Mesothelial cell of epicardium (in vitro differentiated cells): ENCODE measurements around the gene EPB41. TPM values are rescaled to one million over a fixed set of nuclear protein-coding genes. Genes with fewer than 3 reads are reported as not detected.

ENCODE experiments used
- DNase-seq, 2 experiments: peaks; one replicate each; pipeline ENCODE4 v3.0.0; 2021; ENCODE audit warnings: low spot score in 2 of 2; ENCODE audit not compliant: unreplicated experiment in 2 of 2
- H3K27ac Mint-ChIP-seq: 2 replicates; pipeline ENCODE4 v1.8.0; 2021; ENCODE audit warnings: mixed read lengths
- H3K27me3 Mint-ChIP-seq: 2 replicates; pipeline ENCODE4 v1.8.0; 2021; ENCODE audit warnings: low read depth, mixed read lengths
- H3K36me3 Mint-ChIP-seq: 2 replicates; pipeline ENCODE4 v1.8.0; 2021; ENCODE audit warnings: mixed read lengths
- H3K4me1 Mint-ChIP-seq: 2 replicates; pipeline ENCODE4 v1.8.0; 2021; ENCODE audit warnings: mixed read lengths
- H3K4me3 Mint-ChIP-seq: 2 replicates; pipeline ENCODE4 v1.8.0; 2021; ENCODE audit warnings: mild to moderate bottlenecking, moderate library complexity, mixed read lengths
- H3K9me3 Mint-ChIP-seq: 2 replicates; pipeline ENCODE4 v1.8.0; 2021; ENCODE audit warnings: mixed read lengths
- total RNA-seq: library from RNA; stranded (reverse); gene quantifications from 3 replicates; pipeline ENCODE4 v1.2.1, GENCODE V29; 2021
- TF ChIP-seq, protein P1 (sequence below): fragments of 200-600 bp; sonication (generic); IDR thresholded peaks from one replicate; pipeline ENCODE4 v1.5.0; 2021; ENCODE audit warnings: antibody characterized with exemption; ENCODE audit not compliant: unreplicated experiment

The EPB41 gene
- total RNA-seq, 1 donor from 2014 or later = 61.5 TPM

DNA sequence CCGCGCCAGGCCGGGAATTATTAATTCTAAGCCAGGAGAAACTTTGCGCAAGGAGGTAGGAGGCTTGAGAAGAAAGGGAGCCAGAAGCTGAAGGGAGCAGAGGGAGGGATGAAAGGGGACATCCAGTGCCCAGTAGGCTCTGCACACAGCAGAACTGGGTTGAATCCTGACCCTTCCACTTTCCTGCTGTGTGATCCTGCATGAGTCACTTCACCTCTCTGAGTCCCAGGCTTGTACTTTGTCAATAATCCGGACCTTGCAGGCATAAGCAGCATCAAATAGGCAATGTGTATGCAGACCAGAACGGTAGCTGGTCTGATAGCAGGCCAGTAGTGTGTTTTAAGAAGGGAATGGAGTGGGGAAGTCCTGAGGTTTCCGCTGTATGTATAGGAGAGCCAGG lies 25.5 kb upstream of the EPB41 start:
- H3K4me3 Mint-ChIP-seq = no peak overlapping the region
- no peak overlapping the region for H3K27ac Mint-ChIP-seq
- no peak for DNase-seq
- H3K9me3 Mint-ChIP-seq = no peaks in the 10 kb centered on the region
- peaks cover 28% of the 10 kb centered on the region for H3K4me1 Mint-ChIP-seq
- TF ChIP-seq, protein P1, sequence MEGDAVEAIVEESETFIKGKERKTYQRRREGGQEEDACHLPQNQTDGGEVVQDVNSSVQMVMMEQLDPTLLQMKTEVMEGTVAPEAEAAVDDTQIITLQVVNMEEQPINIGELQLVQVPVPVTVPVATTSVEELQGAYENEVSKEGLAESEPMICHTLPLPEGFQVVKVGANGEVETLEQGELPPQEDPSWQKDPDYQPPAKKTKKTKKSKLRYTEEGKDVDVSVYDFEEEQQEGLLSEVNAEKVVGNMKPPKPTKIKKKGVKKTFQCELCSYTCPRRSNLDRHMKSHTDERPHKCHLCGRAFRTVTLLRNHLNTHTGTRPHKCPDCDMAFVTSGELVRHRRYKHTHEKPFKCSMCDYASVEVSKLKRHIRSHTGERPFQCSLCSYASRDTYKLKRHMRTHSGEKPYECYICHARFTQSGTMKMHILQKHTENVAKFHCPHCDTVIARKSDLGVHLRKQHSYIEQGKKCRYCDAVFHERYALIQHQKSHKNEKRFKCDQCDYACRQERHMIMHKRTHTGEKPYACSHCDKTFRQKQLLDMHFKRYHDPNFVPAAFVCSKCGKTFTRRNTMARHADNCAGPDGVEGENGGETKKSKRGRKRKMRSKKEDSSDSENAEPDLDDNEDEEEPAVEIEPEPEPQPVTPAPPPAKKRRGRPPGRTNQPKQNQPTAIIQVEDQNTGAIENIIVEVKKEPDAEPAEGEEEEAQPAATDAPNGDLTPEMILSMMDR = no peak
- no peaks in the 10 kb centered on the region for H3K27me3 Mint-ChIP-seq
- no peaks in the 10 kb centered on the region for H3K36me3 Mint-ChIP-seq

DNA sequence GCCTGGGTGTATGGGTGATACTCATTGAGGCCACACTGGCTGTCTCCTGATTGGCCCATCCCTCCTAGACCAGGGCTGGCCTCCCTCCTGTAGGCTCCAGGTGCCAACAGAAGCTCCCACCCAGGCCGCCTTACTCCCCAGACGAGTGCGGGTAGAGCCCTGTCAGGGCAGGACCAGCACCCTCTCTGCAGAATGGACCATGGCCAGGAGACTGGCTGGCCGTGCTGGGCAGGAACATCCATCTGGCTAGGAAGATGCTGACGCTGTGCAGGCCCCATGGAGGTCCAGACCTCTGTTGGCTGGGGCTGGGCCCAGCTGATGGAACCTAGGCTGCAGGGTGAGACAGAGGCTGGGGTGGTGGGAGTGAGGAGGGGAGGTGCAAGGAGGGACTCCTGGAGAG lies 25.0 kb upstream of the EPB41 start:
- Mint-ChIP-seq H3K27ac (no peak overlapping the region), H3K36me3 (no peaks in the 10 kb centered on the region), H3K27me3 (no peaks in the 10 kb centered on the region), H3K9me3 (no peaks in the 10 kb centered on the region), H3K4me1 (peaks cover 23% of the 10 kb centered on the region), H3K4me3 (no peak overlapping the region)
- TF ChIP-seq, protein P1 = no peak
- no peak for DNase-seq

DNA sequence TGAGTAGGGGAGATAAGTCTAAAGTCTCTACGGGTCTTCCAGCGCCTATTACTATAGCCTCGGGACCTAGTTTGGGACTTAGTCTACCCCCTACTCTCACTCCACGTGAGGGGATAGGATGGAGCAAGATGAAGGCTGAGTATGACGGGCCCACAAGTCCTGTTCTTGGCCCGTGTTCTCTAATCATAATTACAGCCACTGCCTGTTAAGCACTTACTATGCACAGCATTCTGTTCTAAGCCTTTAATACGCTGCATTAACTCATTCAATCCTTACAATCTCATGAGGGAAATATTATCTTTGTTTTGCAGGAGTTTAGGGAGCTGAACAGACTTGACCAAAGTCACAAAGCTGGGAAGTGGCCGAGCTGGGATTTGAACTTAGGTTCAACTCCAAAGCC lies 23.9 kb upstream of the EPB41 start:
- no peak overlapping the region for H3K27ac Mint-ChIP-seq
- no peaks in the 10 kb centered on the region for H3K27me3 Mint-ChIP-seq
- DNase-seq = no peak
- no peaks in the 10 kb centered on the region for H3K36me3 Mint-ChIP-seq
- TF ChIP-seq, protein P1 = no peak
- peaks cover 14% of the 10 kb centered on the region for H3K4me1 Mint-ChIP-seq
- H3K9me3 Mint-ChIP-seq = no peaks in the 10 kb centered on the region
- no peak overlapping the region for H3K4me3 Mint-ChIP-seq

DNA sequence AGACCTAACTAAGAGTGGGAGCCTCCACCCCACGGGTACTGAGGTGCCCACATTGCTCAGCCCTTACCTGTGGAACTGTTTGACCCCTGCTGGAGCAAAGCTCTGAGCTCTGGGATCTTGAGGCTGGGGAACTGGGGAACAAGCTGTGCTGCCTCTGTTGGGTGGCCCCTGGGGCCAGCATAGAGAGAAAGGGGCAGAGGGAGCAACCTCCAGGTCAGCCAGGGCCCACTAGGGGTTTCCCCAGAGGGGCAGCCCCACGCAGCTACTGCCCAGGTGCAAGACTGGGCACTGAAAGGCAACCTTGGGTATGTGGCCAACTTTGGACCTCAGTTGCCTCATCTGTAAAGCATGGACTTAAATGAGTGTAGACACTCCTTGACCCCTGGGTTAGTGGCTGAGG lies 23.5 kb upstream of the EPB41 start:
- H3K4me3 Mint-ChIP-seq = no peak overlapping the region
- peaks cover 13% of the 10 kb centered on the region for H3K4me1 Mint-ChIP-seq

DNA sequence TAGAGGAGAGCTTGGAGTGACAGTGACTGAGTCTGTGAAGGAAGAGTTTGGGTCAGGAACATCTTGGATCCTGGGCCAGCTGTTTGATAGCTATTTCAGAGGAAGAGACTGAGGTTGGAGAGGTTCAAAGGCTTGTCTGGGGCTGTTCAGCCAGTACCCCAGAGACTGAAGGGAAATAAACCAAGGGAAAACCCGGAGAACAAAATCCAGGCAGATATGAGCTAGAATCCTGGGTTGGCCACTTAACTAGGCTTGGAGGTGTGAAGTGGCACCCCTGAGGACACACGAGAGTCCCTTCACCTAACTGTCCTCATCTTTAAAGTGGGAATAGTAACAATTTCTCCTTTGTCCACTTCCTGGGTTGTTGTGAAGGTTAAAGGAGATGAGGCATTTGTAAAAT lies 23.1 kb upstream of the EPB41 start:
- Mint-ChIP-seq H3K9me3 (no peaks in the 10 kb centered on the region), H3K4me1 (peaks cover 10% of the 10 kb centered on the region), H3K27ac (no peak overlapping the region), H3K27me3 (no peaks in the 10 kb centered on the region), H3K36me3 (no peaks in the 10 kb centered on the region), H3K4me3 (no peak overlapping the region)
- DNase-seq = no peak
- TF ChIP-seq, protein P1 = no peak

More for the DNA sequence above, 23.5 kb upstream of the EPB41 start:
- Mint-ChIP-seq H3K27me3 (no peaks in the 10 kb centered on the region), H3K36me3 (no peaks in the 10 kb centered on the region), H3K27ac (no peak overlapping the region), H3K9me3 (no peaks in the 10 kb centered on the region)
- TF ChIP-seq, protein P1 = no peak
- DNase-seq = no peak
